AG04449 (cell line): ENCODE data around the gene DEFB118.

ENCODE experiments used
- CTCF ChIA-PET: fragments of 350-600 bp; formaldehyde crosslinking; extraction: SDS; loops from one replicate; lab custom pipeline; 2021; ENCODE audit warnings: antibody characterized with exemption; lab: Yijun Ruan, JAX
- POLR2A ChIA-PET: fragments of 400-600, 350-600 bp; formaldehyde crosslinking; extraction: SDS; loops from one replicate; lab custom pipeline; 2020; ENCODE audit warnings: antibody characterized with exemption, inconsistent platforms; lab: Yijun Ruan, JAX
- DNase-seq: peaks from one replicate; pipeline ENCODE4 v3.0.0-alpha.2; 2010; ENCODE audit warnings: low read depth, low spot score
- H3K4me3 ChIP-seq: 2 replicates; pipeline ENCODE4 v1.5.1; 2011; ENCODE audit warnings: low read depth, mild to moderate bottlenecking, control low read depth, low read length
- TF ChIP-seq, protein P1 (sequence below): IDR thresholded peaks from one replicate; pipeline ENCODE4 v1.5.1; 2011; ENCODE audit warnings: mild to moderate bottlenecking, moderate library complexity, low read length, control low read depth, inconsistent platforms; ENCODE audit not compliant: insufficient read depth; ENCODE audit errors: missing control alignments

Gene DEFB118

DNA sequence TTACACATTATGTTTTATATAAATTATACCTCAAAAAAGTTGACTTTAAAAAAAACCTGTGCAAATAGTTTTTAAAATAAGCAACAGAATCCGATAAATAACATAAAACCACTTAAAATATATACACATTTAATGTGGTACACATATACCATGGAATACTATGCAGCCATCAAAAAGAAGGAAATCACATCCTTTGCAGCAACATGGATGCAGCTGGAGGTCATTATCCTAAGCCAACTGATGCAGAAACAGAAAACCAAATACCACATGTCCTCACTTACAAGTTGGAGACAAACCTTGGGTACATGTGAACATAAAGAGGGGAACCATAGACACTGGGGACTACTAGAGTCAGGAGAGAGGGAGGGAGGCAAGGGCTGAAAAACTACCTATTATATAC is 41.6 kb downstream of the DEFB118 start:
- no peak for DNase-seq
- ChIA-PET POLR2A (no interaction called here), CTCF (no interaction called here)
- TF ChIP-seq, protein P1, sequence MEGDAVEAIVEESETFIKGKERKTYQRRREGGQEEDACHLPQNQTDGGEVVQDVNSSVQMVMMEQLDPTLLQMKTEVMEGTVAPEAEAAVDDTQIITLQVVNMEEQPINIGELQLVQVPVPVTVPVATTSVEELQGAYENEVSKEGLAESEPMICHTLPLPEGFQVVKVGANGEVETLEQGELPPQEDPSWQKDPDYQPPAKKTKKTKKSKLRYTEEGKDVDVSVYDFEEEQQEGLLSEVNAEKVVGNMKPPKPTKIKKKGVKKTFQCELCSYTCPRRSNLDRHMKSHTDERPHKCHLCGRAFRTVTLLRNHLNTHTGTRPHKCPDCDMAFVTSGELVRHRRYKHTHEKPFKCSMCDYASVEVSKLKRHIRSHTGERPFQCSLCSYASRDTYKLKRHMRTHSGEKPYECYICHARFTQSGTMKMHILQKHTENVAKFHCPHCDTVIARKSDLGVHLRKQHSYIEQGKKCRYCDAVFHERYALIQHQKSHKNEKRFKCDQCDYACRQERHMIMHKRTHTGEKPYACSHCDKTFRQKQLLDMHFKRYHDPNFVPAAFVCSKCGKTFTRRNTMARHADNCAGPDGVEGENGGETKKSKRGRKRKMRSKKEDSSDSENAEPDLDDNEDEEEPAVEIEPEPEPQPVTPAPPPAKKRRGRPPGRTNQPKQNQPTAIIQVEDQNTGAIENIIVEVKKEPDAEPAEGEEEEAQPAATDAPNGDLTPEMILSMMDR, result no peak
- H3K4me3 ChIP-seq, result no peak overlapping the region

DNA sequence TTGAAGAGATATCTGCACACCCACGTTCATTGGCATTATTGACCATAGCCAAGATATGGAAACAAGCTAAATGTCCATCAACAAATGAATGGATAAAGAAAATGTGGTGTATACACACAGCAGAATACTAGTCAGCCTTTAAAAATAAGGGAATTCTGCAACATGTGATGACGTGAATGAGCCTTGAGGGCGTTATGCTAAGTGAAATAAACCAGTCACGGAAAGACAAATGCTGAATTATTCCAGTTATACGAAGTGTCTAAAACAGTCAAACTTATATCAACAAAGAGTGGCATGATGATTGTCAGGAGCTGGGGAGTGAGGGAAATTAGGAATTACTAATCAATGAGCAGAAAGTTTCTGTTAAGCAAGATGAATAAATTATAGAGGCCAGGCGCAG is 46.0 kb downstream of the DEFB118 start:
- TF ChIP-seq, protein P1, result no peak
- CTCF ChIA-PET, result interaction anchor here (1.2 to 4.8 kb wide), 2 partner anchors 88 to 199 kb away, joined by 3 to 52 read pairs; no protein-coding TSS in a partner anchor
- no peak for DNase-seq
- no peak overlapping the region for H3K4me3 ChIP-seq
- POLR2A ChIA-PET, result no interaction called here

DNA sequence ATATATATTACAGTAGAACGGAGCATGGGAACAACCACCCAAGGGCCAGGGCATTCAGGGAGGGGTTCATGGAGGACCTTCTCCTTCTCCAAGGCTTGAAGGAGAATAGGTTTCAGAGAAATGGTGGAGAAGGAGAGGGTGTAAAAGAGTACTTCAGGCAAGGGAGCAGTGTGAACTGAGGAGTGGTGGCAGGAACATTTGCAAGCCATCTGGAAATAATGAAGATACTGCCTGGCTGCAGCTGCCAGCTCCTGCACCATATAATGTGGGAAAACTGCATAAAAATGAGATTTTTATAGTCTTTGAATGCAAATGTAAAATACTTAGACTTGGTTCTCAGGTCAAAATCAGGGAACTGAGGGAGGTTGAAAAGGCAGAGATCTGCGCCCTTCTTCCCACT is 47.3 kb downstream of the DEFB118 start:
- POLR2A ChIA-PET, result no interaction called here
- no peak overlapping the region for H3K4me3 ChIP-seq
- CTCF ChIA-PET, result interaction anchor here (4.8 kb wide), 1 partner anchor 87 kb away, joined by 52 read pairs; no protein-coding TSS in a partner anchor

DNA sequence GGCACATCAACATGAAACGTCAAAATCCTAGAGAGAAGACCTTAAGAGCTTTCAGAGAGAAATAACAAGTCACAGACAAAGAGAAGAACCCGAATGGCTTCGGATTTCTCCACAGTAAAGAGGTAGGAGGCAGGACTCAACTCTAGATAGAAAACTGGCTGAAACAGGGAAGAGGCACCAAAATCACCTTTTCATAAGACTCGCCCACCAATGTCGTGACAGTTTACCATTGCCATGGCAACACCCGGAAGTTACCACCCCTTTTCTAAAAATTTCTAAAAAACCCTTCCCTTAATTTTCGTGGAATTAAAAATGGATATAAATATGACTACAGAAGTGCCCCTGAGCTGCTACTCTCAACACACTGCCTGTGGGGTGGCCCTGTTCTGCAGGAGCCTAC is 49.9 kb downstream of the DEFB118 start:
- ChIA-PET CTCF (no interaction called here), POLR2A (no interaction called here)
- H3K4me3 ChIP-seq, result no peak overlapping the region
- TF ChIP-seq, protein P1, result no peak
- no peak for DNase-seq

More for the DNA sequence above, 47.3 kb downstream of the DEFB118 start:
- no peak for DNase-seq
- TF ChIP-seq, protein P1, result no peak
